Lower leg skin (tissue), 3 donors: Measurements from ENCODE around the gene TREX2.

ENCODE experiments used
- CTCF ChIP-seq, 3 donors: fragments of 450-650 bp; IDR thresholded peaks; one replicate each; pipeline ENCODE4 v1.5.1; 2016; ENCODE audit warnings: antibody characterized with exemption in 3 of 3, mild to moderate bottlenecking in 3 of 3, moderate library complexity in 2 of 3
- POLR2A ChIP-seq, 2 donors: fragments of 450-650 bp; IDR thresholded peaks; one replicate each; pipeline ENCODE4 v1.6.1; 2016 to 2017; ENCODE audit warnings: antibody characterized with exemption in 2 of 2, mild to moderate bottlenecking in 1 of 2, moderate library complexity in 1 of 2

DNA sequence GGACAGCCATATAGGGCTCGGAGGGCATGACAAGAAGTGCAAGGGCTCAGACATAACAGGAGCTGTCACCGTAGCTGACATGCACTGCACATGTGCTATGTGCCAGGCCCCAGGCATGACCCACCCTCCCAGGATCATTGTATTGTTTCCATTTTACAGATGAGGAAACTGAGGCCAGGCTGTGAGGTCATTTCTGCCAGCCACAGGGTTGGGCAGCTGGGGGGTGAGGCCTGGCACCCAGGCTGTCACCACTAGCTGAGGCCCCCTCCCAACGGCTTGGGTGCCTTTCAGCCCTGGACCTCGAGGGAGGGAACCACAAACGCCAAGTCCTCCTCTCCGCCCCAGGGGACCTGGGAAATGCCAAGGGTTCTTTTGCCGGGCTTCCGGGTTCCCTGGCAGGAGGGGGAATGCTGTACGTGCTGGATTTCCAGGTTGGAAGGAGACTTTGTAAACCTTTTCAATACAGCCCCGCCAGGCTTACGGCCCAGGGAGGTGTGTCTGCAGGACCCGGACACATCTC is 12.6 kb downstream of the TREX2 start:
- TF ChIP-seq POLR2A (IDR thresholded peaks at IDR 0.05) = no peak
- TF ChIP-seq CTCF (IDR thresholded peaks at IDR 0.05) = no peak
